A549 (cell line): ENCODE results near the gene MTRF1L.

ENCODE experiments used
- CEBPB ChIP-seq, 2 experiments: fragments of >200 bp in 1 of 2; sonication (Bioruptor Twin) in 1 of 2; formaldehyde crosslinking in 1 of 2; IDR thresholded peaks; 2 replicates each; pipeline ENCODE4 v1.6.1; 2012 to 2016
- CTCF ChIP-seq: fragments of >200 bp; sonication (Bioruptor Twin); formaldehyde crosslinking; IDR thresholded peaks from 3 replicates; pipeline ENCODE4 v1.5.1; 2016
- JUN ChIP-seq, 2 experiments: fragments of >200 bp; sonication (Bioruptor Twin); formaldehyde crosslinking; IDR thresholded peaks; 2 replicates in 1 of 2; 3 replicates in 1 of 2; pipeline ENCODE4 v1.6.1; 2016 to 2017
- NR3C1 ChIP-seq: fragments of >200 bp; sonication (Bioruptor Twin); formaldehyde crosslinking; IDR thresholded peaks from 3 replicates; pipeline ENCODE4 v1.6.1; 2017
- POLR2A ChIP-seq: IDR thresholded peaks from 2 replicates; pipeline ENCODE4 v1.6.1; 2012; ENCODE audit warnings: mild to moderate bottlenecking, low read length
- RAD21 ChIP-seq, 2 experiments: fragments of >200 bp in 1 of 2; sonication (Bioruptor Twin) in 1 of 2; formaldehyde crosslinking in 1 of 2; IDR thresholded peaks in 1 of 2; conservative IDR thresholded peaks in 1 of 2; 2 replicates in 1 of 2; 3 replicates in 1 of 2; pipeline ENCODE4 v1.6.1; 2012 to 2018; ENCODE audit warnings: inconsistent platforms in 1 of 2
- RARB ChIP-seq: fragments of 250-450 bp; sonication (Bioruptor Pico); IDR thresholded peaks from 2 replicates; pipeline ENCODE4 v1.8.0; 2021; ENCODE audit warnings: mild to moderate bottlenecking, moderate library complexity
- ZC3H11A ChIP-seq: fragments of 450-650 bp; IDR thresholded peaks from 2 replicates; pipeline ENCODE4 v1.6.1; 2014; ENCODE audit warnings: antibody characterized with exemption, mild to moderate bottlenecking
- ZNF302 ChIP-seq: fragments of 250-450 bp; sonication (Bioruptor Pico); IDR thresholded peaks from 2 replicates; pipeline ENCODE4 v1.9.0; 2021; ENCODE audit warnings: inconsistent platforms, mild to moderate bottlenecking, moderate library complexity

- no peak for TF ChIP-seq CTCF
- TF ChIP-seq ZC3H11A = no peak
- TF ChIP-seq CEBPB (IDR thresholded peaks at IDR 0.05) = no peak
- TF ChIP-seq ZNF302 (CRISPR knock-in tag) = no peak
- no peak for TF ChIP-seq JUN (IDR thresholded peaks at IDR 0.05)
- TF ChIP-seq RAD21 (conservative IDR thresholded peaks at IDR 0.05 in 1 of 2, IDR thresholded peaks at IDR 0.05 in 1 of 2) = no peak
- TF ChIP-seq POLR2A = no peak
- TF ChIP-seq RARB (CRISPR knock-in tag) = no peak
- no peak for TF ChIP-seq NR3C1
Observed at GRCh38 chr6:153000243-153000642, 2.3 kb downstream of the MTRF1L start.
